ENCODE results near the gene BCAS4.

- TF ChIP-seq CTCF (conservative IDR thresholded peaks at IDR 0.05) = no peak
- no peak for TF ChIP-seq EZH2 (IDR thresholded peaks at IDR 0.05; ENCODE audit: low read depth)
Observed at GRCh38 chr20:50821994-50822393, 27.1 kb downstream of the BCAS4 start.

Measured in PC-9 (cell line).